ENCODE data around the gene UBA6.

Gene UBA6

GRCh38 chr4:67575232-67576058 is 125.5 kb downstream of the UBA6 start:
- no peak for DNase-seq

DNA sequence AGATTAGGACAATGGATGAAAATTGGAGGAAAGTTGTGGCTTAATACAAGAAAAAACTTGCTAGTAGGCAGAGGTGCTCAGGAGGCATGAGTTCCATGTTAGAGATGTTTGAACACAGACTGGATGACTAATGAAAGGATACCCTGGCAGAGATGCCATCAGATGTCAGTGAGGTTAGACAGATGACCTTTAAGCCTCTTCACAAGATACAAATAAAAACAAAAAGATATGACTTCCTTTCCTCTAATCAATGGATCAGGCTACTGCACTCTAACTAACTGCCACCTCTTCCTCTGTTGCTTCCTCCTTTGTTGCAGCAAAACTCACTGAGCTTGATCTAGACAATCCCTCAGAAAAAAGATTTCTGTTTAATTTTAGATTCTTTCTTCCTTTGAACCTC is 127.8 kb downstream of the UBA6 start:
- DNase-seq, result no peak

- no peak for DNase-seq
Measured at GRCh38 chr4:67571975-67572374, 129.0 kb downstream of the UBA6 start.

GRCh38 chr4:67570537-67570936 is 130.4 kb downstream of the UBA6 start:
- DNase-seq, result no peak

DNA sequence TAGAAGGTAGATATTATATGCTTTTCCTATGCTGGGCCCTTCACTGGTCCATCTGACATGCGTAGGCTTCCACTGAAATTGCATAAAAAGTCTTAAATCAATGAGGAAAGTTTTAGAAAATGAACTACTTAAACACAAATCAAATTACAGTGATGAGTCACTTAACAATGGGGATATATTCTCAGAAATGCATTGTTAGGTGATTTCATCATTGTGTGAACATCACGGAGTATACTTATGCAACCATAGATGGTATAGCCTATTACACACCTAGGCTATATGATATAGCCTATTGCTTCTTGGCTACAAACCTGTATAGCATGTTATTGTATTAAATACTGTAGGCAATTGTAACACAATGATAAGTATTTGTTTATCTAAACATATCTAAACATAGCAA is 132.1 kb downstream of the UBA6 start:
- DNase-seq, result no peak

GRCh38 chr4:67566335-67566734 is 134.6 kb downstream of the UBA6 start:
- DNase-seq, result no peak

DNA sequence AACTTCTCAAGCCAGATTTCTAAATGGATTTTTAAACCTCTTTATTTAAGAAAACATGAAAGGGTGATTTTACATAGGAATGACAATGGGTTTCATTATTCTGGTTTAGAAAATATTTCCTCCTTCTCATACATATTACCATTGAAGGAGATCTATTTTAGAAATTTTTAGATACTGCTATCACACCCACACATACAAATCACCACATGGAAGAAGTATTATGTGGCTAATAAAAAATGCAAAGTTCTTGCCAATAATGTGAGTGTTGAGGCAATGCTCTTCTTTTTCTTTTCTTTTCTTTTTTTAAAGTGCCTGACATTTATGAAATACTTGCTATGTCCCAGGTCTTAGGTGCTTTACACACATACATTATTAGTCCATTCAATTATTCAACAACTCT is 135.7 kb downstream of the UBA6 start:
- no peak for DNase-seq

Measured in C1 segment of cervical spinal cord (tissue), 14 donors.